HepG2 (cell line): ENCODE results near the gene ATP7B. TPM values are rescaled to one million over a fixed set of nuclear protein-coding genes. Genes with fewer than 3 reads are reported as not detected.

Source experiments
- AGO2 ChIP-seq: fragments of 200-400 bp; formaldehyde crosslinking; optimal IDR thresholded peaks from 2 replicates; pipeline ENCODE3; 2017; ENCODE audit warnings: mild to moderate bottlenecking, low read depth, low read length, moderate library complexity
- DZIP1 ChIP-seq: sonication (generic); formaldehyde crosslinking; IDR thresholded peaks from 2 replicates; pipeline ENCODE4 v1.5.0; 2020; ENCODE audit warnings: mild to moderate bottlenecking, missing genetic modification reagents
- FOXA3 ChIP-seq: IDR thresholded peaks from 2 replicates; pipeline ENCODE4 v1.6.1; 2016; ENCODE audit warnings: missing genetic modification reagents, missing compliant biosample characterization
- GLI4 ChIP-seq: sonication (generic); formaldehyde crosslinking; IDR thresholded peaks from 2 replicates; pipeline ENCODE4 v1.5.1; 2020; ENCODE audit warnings: missing genetic modification reagents, mild to moderate bottlenecking, moderate library complexity, borderline replicate concordance
- HMG20A ChIP-seq: IDR thresholded peaks from 2 replicates; pipeline ENCODE4 v1.6.1; 2016; ENCODE audit warnings: borderline replicate concordance
- HMGXB3 ChIP-seq: sonication (generic); formaldehyde crosslinking; IDR thresholded peaks from 2 replicates; pipeline ENCODE4 v1.4.0; 2020; ENCODE audit warnings: missing genetic modification reagents, borderline replicate concordance
- RBM39 ChIP-seq: fragments of 200-400 bp; formaldehyde crosslinking; IDR thresholded peaks from one replicate; pipeline ENCODE4 v1.6.1; 2018; ENCODE audit warnings: antibody characterized with exemption, mild to moderate bottlenecking, low read depth, low read length; ENCODE audit not compliant: poor library complexity, severe bottlenecking
- SETDB1 ChIP-seq: sonication (generic); formaldehyde crosslinking; IDR thresholded peaks from 2 replicates; pipeline ENCODE4 v1.5.1; 2020; ENCODE audit warnings: missing genetic modification reagents, mild to moderate bottlenecking, borderline replicate concordance
- SKI ChIP-seq: fragments of 450-650 bp; IDR thresholded peaks from one replicate; pipeline ENCODE4 v1.6.1; 2018; ENCODE audit warnings: mild to moderate bottlenecking; ENCODE audit not compliant: partially characterized antibody
- WIZ ChIP-seq: sonication (generic); formaldehyde crosslinking; IDR thresholded peaks from 2 replicates; pipeline ENCODE4 v1.5.1; 2020; ENCODE audit warnings: mild to moderate bottlenecking, missing genetic modification reagents
- ZNF362 ChIP-seq: sonication (generic); formaldehyde crosslinking; IDR thresholded peaks from 2 replicates; pipeline ENCODE4 v1.4.0; 2020; ENCODE audit warnings: missing genetic modification reagents, mild to moderate bottlenecking, borderline replicate concordance
- ZNF547 ChIP-seq: sonication (generic); formaldehyde crosslinking; IDR thresholded peaks from 2 replicates; pipeline ENCODE4 v1.5.1; 2020; ENCODE audit warnings: mild to moderate bottlenecking, missing genetic modification reagents
- ZNF556 ChIP-seq: sonication (generic); formaldehyde crosslinking; IDR thresholded peaks from 2 replicates; pipeline ENCODE4 v1.4.0; 2020; ENCODE audit warnings: mild to moderate bottlenecking, missing genetic modification reagents, borderline replicate concordance
- ZNF746 ChIP-seq: sonication (generic); formaldehyde crosslinking; IDR thresholded peaks from 2 replicates; pipeline ENCODE4 v1.8.0; 2022; ENCODE audit warnings: mild to moderate bottlenecking, missing genetic modification reagents
- polyA plus RNA-seq, 8 experiments: library from polyadenylated mRNA; depleted of rRNA in 3 of 8; stranded (reverse) in 7 of 8; unstranded in 1 of 8; fragments of >200 nt; fragmentation: Illumina TruSeq in 4 of 8; extraction: Trizol in 4 of 8; gene quantifications; 2 replicates each; pipeline versions ENCODE4 v1.2.1 to v1.2.3, GENCODE V29; 2011 to 2016; ENCODE audit warnings: low read depth in 4 of 8, missing spikeins in 1 of 8, mixed read lengths in 1 of 8; ENCODE audit not compliant: insufficient read depth in 1 of 8
- total RNA-seq, 5 experiments: library from RNA; depleted of rRNA; stranded (reverse); fragments of >200 nt; fragmentation: Illumina TruSeq; extraction: Trizol; gene quantifications; 2 replicates each; pipeline ENCODE4 v1.2.3, GENCODE V29; 2016; ENCODE audit warnings: low read depth in 1 of 5
- TF ChIP-seq, protein P1 (sequence below): sonication (generic); formaldehyde crosslinking; IDR thresholded peaks from 2 replicates; pipeline ENCODE4 v1.8.1; 2023; ENCODE audit warnings: mild to moderate bottlenecking, moderate library complexity, missing genetic modification reagents
- TF ChIP-seq, protein P2 (sequence below): sonication (generic); formaldehyde crosslinking; IDR thresholded peaks from 2 replicates; pipeline ENCODE4 v1.4.0; 2020; ENCODE audit warnings: mild to moderate bottlenecking, missing genetic modification reagents

Gene ATP7B
- total and polyA plus RNA-seq, 2 of the 13 experiments (the other 11 are each of a cell fraction or from before 2014, with no cell fraction given), result 31.8 to 57.4 TPM

DNA sequence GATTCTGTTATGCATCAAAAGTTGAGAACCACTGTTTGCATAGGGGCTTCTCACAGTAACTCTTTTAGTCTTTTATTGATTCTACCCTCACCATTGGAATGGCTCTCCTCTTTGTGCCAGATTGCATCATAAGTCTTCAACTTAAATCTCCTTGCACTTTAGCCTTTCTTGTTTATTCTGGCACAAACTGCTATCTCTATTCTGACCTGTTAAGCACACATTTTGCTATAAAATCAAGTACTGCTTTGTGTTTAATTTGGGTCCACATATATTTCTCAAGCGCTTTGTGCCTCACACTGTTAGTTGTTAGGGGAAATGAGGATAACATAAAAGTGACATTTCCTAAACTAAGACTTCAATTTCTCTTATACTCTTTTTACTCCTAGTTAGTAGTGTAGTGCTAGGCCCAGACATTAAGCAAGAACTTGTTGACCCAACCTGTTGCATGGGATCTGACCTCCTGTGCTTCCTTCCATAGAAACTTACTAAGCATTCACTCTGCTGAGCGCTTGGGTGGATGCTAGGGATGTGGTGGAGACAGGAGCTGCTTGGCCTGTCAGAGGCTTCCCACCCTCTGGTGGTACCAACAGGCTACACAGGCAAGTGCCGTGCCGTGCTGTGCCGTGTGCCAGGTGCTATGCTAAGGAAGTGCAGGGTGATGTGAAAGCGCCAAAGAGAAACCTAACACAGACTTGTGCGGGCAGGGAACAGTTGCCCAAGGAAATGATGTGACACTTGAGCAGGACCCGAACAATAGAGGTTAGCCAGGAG lies 14.4 kb upstream of the ATP7B start (continued):
- TF ChIP-seq HMGXB3 (CRISPR knock-in tag) (no peak), ZNF556 (CRISPR knock-in tag) (no peak), SETDB1 (CRISPR knock-in tag) (no peak), ZNF547 (0 out of 2 replicates have a peak, but pooled peaks have one; percentile 9), WIZ (CRISPR knock-in tag) (no peak), ZNF746 (CRISPR knock-in tag) (0 out of 2 replicates have a peak, but pooled peaks have one; percentile 28), GLI4 (CRISPR knock-in tag) (no peak), FOXA3 (CRISPR knock-in tag) (peak; percentile 93), AGO2 (no peak), SKI (peak; percentile 39), ZNF362 (CRISPR knock-in tag) (peak; percentile 43; the same call in 1 of the 2 replicates), HMG20A (CRISPR knock-in tag) (peak; percentile 93), DZIP1 (CRISPR knock-in tag) (no peak), RBM39 (no peak)
- TF ChIP-seq, protein P1, sequence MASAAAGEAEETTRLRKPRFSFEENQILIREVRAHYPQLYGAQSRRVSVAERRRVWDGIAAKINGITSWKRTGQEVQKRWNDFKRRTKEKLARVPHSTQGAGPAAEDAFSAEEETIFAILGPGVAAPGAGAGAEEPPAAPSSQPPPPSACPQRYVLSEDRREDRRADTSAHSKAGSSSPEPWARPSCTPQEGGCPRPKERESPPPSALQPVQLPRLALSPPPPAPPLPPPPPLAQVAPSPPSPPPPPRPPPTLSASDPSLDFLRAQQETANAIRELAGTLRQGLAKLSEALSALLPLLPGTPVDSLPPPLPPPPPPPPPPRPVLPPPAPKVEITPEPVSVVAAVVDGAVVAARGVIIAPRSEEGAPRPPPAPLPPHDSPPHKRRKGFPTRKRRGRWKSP (CRISPR knock-in tag), result 0 out of 2 replicates have a peak, but pooled peaks have one; percentile 46
- TF ChIP-seq, protein P2, sequence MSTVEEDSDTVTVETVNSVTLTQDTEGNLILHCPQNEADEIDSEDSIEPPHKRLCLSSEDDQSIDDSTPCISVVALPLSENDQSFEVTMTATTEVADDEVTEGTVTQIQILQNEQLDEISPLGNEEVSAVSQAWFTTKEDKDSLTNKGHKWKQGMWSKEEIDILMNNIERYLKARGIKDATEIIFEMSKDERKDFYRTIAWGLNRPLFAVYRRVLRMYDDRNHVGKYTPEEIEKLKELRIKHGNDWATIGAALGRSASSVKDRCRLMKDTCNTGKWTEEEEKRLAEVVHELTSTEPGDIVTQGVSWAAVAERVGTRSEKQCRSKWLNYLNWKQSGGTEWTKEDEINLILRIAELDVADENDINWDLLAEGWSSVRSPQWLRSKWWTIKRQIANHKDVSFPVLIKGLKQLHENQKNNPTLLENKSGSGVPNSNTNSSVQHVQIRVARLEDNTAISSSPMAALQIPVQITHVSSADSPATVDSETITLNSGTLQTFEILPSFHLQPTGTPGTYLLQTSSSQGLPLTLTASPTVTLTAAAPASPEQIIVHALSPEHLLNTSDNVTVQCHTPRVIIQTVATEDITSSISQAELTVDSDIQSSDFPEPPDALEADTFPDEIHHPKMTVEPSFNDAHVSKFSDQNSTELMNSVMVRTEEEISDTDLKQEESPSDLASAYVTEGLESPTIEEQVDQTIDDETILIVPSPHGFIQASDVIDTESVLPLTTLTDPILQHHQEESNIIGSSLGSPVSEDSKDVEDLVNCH (CRISPR knock-in tag), result no peak
